A673 (cell line): ENCODE data around the gene LSM8. TPM values are rescaled to one million over a fixed set of nuclear protein-coding genes. Genes with fewer than 3 reads are reported as not detected.
"Not testable (repeated sequence)": the region's sequence is repeated elsewhere in the genome, so short reads cannot be mapped to it uniquely, and the experiment has no call there.

Source experiments
- BruUV-seq: library from RNA; stranded (reverse); fragments of 400-500 nt; replicated peaks from 2 replicates; lab custom pipeline; 2021; lab: Mats Ljungman, UMichigan
- CTCF ChIA-PET: fragments of 300-600 bp; sonication (Branson Sonifier 250); formaldehyde crosslinking; loops from one replicate; lab custom pipeline; 2022; ENCODE audit warnings: antibody characterized with exemption; lab: Charles Lee
- POLR2A ChIA-PET: fragments of 300-600 bp; sonication (Branson Sonifier 250); formaldehyde crosslinking; loops from one replicate; lab custom pipeline; 2022; ENCODE audit warnings: antibody characterized with exemption; ENCODE audit not compliant: low non-redundant PET; lab: Charles Lee
- DNase-seq: peaks from one replicate; pipeline ENCODE4 v3.0.0-alpha.2; 2015; ENCODE audit warnings: low spot score
- H3K27ac ChIP-seq: fragments of 200-600 bp; sonication (generic); 2 replicates; pipeline ENCODE4 v1.5.1; 2016; ENCODE audit warnings: mixed run types, low read depth, mild to moderate bottlenecking, mixed read lengths, antibody characterized with exemption, low read length; ENCODE audit not compliant: poor library complexity, severe bottlenecking
- H3K27me3 ChIP-seq: fragments of 200-600 bp; sonication (generic); replicated peaks from 2 replicates; pipeline ENCODE4 v1.6.1; 2017; ENCODE audit warnings: mixed run types, low read depth, mild to moderate bottlenecking, mixed read lengths, antibody characterized with exemption, low read length; ENCODE audit not compliant: insufficient read depth, poor library complexity
- H3K36me3 ChIP-seq: fragments of 200-600 bp; sonication (generic); 2 replicates; pipeline ENCODE4 v1.6.1; 2016; ENCODE audit warnings: mixed run types, mild to moderate bottlenecking, mixed read lengths, antibody characterized with exemption, low read length; ENCODE audit not compliant: insufficient read depth, poor library complexity, severe bottlenecking
- H3K4me1 ChIP-seq: fragments of 200-600 bp; sonication (generic); 2 replicates; pipeline ENCODE4 v1.6.1; 2017; ENCODE audit warnings: mixed run types, mild to moderate bottlenecking, mixed read lengths, antibody characterized with exemption, low read length; ENCODE audit not compliant: insufficient read depth, poor library complexity, severe bottlenecking
- H3K4me3 ChIP-seq: fragments of 200-600 bp; sonication (generic); 2 replicates; pipeline ENCODE4 v1.5.1; 2016; ENCODE audit warnings: low read depth, mixed run types, mild to moderate bottlenecking, mixed read lengths, low read length; ENCODE audit not compliant: poor library complexity, severe bottlenecking
- H3K9me3 ChIP-seq: fragments of 200-600 bp; sonication (generic); 2 replicates; pipeline ENCODE4 v1.6.1; 2016; ENCODE audit warnings: mixed run types, low read depth, mild to moderate bottlenecking, mixed read lengths, antibody characterized with exemption, low read length; ENCODE audit not compliant: poor library complexity, severe bottlenecking
- EZH2 ChIP-seq: fragments of 200-600 bp; sonication (generic); IDR thresholded peaks from 2 replicates; pipeline ENCODE4 v1.6.1; 2017; ENCODE audit warnings: borderline replicate concordance, low read depth, mild to moderate bottlenecking, mixed read lengths, antibody characterized with exemption, low read length; ENCODE audit not compliant: poor library complexity, severe bottlenecking
- intact Hi-C: fragments of 100-400 bp; cut with micrococcal nuclease; formaldehyde crosslinking; loops from one replicate; pipeline ENCODE4 v1.10.0; 2022; ENCODE audit not compliant: unreplicated experiment
- total RNA-seq: library from RNA; stranded (reverse); gene quantifications from 2 replicates; pipeline ENCODE4 v1.2.3, GENCODE V29; 2021
- TF ChIP-seq, protein P1 (sequence below): fragments of 300-800, 200-600 bp; sonication (generic); conservative IDR thresholded peaks from 2 replicates; pipeline ENCODE4 v1.5.1; 2017; ENCODE audit warnings: low read depth, mild to moderate bottlenecking, antibody characterized with exemption, low read length, moderate library complexity, mixed read lengths

LSM8 gene
- total RNA-seq, 1 experiment from 2014 or later = 56.7 TPM

GRCh38 chr7:118232837-118233236 is 48.9 kb downstream of the LSM8 start:
- TF ChIP-seq, protein P1, sequence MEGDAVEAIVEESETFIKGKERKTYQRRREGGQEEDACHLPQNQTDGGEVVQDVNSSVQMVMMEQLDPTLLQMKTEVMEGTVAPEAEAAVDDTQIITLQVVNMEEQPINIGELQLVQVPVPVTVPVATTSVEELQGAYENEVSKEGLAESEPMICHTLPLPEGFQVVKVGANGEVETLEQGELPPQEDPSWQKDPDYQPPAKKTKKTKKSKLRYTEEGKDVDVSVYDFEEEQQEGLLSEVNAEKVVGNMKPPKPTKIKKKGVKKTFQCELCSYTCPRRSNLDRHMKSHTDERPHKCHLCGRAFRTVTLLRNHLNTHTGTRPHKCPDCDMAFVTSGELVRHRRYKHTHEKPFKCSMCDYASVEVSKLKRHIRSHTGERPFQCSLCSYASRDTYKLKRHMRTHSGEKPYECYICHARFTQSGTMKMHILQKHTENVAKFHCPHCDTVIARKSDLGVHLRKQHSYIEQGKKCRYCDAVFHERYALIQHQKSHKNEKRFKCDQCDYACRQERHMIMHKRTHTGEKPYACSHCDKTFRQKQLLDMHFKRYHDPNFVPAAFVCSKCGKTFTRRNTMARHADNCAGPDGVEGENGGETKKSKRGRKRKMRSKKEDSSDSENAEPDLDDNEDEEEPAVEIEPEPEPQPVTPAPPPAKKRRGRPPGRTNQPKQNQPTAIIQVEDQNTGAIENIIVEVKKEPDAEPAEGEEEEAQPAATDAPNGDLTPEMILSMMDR = no peak
- no peak for TF ChIP-seq EZH2
- POLR2A ChIA-PET = no interaction called here
- no peaks in the 10 kb centered on the region for H3K36me3 ChIP-seq
- no peak overlapping the region for H3K27ac ChIP-seq
- intact Hi-C loops = no loop called here
- peak; percentile 26 for DNase-seq
- no peaks in the 10 kb centered on the region for H3K27me3 ChIP-seq
- no peak overlapping the region for H3K4me3 ChIP-seq
- no TSS peak for BruUV-seq
- H3K4me1 ChIP-seq = peaks cover 8% of the 10 kb centered on the region
- no peaks in the 10 kb centered on the region for H3K9me3 ChIP-seq
- CTCF ChIA-PET = no interaction called here

- intact Hi-C loops = no loop called here
- CTCF ChIA-PET = no interaction called here
- no peaks in the 10 kb centered on the region for H3K27me3 ChIP-seq
- no peak for TF ChIP-seq EZH2
- TF ChIP-seq, protein P1 = no peak
- H3K4me3 ChIP-seq = no peak overlapping the region
- peaks cover 8% of the 10 kb centered on the region for H3K4me1 ChIP-seq
- POLR2A ChIA-PET = no interaction called here
- no TSS peak for BruUV-seq
- H3K27ac ChIP-seq = no peak overlapping the region
- no peaks in the 10 kb centered on the region for H3K9me3 ChIP-seq
- no peak for DNase-seq
- no peaks in the 10 kb centered on the region for H3K36me3 ChIP-seq
These were observed 49.8 kb downstream of the LSM8 start for GRCh38 chr7:118233799-118234198.

DNA sequence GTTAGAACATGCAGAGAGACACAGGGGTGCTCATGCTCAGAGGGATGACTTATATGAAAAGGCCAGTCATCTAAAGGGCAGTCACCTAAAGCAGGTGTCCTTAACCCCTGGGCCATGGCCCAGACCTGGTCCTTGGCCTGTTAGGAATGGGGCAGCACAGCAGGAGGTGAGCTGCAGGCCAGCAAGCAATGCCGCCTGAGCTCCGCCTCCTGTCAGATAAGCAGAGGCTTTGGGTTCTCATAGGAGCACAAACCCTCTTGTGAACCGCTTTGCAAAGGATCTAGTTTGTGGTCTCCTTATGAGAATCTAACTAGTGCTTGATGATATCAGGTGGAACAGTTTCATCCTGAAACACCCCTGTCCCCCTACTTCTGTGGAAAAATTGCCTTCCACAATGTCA is 55.0 kb downstream of the LSM8 start:
- Histone ChIP-seq H3K9me3 (no peaks in the 10 kb centered on the region), H3K27me3 (no peaks in the 10 kb centered on the region), H3K4me1 (peaks cover 8% of the 10 kb centered on the region), H3K27ac (no peak overlapping the region), H3K36me3 (no peaks in the 10 kb centered on the region), H3K4me3 (no peak overlapping the region)
- no peak for DNase-seq
- intact Hi-C loops = no loop called here
- no TSS peak for BruUV-seq
- POLR2A ChIA-PET = no interaction called here
- CTCF ChIA-PET = no interaction called here
- TF ChIP-seq, protein P1 = no peak
- no peak for TF ChIP-seq EZH2

- H3K36me3 ChIP-seq, POLR2A ChIA-PET, H3K4me1 ChIP-seq, H3K27ac ChIP-seq, DNase-seq, H3K9me3 ChIP-seq, H3K27me3 ChIP-seq, BruUV-seq, H3K4me3 ChIP-seq, CTCF ChIA-PET, intact Hi-C loops: not testable (repeated sequence)
These were observed 56.4 kb downstream of the LSM8 start for GRCh38 chr7:118240320-118240719.
